Measurements from ENCODE around the gene TOR1A.

GRCh38 chr9:129803676-129804060, 20.3 kb downstream of the TOR1A start:
- TF ChIP-seq CTCF (IDR thresholded peaks at IDR 0.05): no peak
- no peak for TF ChIP-seq POLR2A (IDR thresholded peaks at IDR 0.05)
